Osteoblast (primary cell): ENCODE measurements around the gene P3H3. TPM values are rescaled to one million over a fixed set of nuclear protein-coding genes. Genes with fewer than 3 reads are reported as not detected.

Experiments
- DNase-seq: peaks from one replicate; pipeline ENCODE4 v3.0.0; 2011; ENCODE audit warnings: low spot score, mixed read lengths; ENCODE audit not compliant: insufficient read length; ENCODE audit errors: missing footprints
- H2AFZ ChIP-seq: 2 replicates; pipeline ENCODE4 v1.6.0; 2011; ENCODE audit warnings: mild to moderate bottlenecking, low read length
- H3K27ac ChIP-seq: 2 replicates; pipeline ENCODE4 v1.5.1; 2011; ENCODE audit warnings: mild to moderate bottlenecking, low read depth, low read length, moderate library complexity
- H3K27me3 ChIP-seq: 2 replicates; pipeline ENCODE4 v1.6.0; 2012; ENCODE audit warnings: mild to moderate bottlenecking, control low read depth, inconsistent platforms, low read length, moderate library complexity; ENCODE audit not compliant: insufficient read depth
- H3K36me3 ChIP-seq: 2 replicates; pipeline ENCODE4 v1.5.1; 2011; ENCODE audit warnings: mild to moderate bottlenecking, low read length, control low read depth, moderate library complexity; ENCODE audit not compliant: insufficient read depth
- H3K4me1 ChIP-seq: 2 replicates; pipeline ENCODE4 v1.5.1; 2011; ENCODE audit warnings: mild to moderate bottlenecking, low read length, control low read depth, moderate library complexity; ENCODE audit not compliant: insufficient read depth
- H3K4me2 ChIP-seq: 2 replicates; pipeline ENCODE4 v1.6.0; 2011; ENCODE audit warnings: mild to moderate bottlenecking, low read length; ENCODE audit not compliant: insufficient read depth
- H3K4me3 ChIP-seq: fragments of 200-600 bp; sonication (generic); 3 replicates; pipeline ENCODE4 v1.5.1; 2012; ENCODE audit warnings: mild to moderate bottlenecking, low read length, inconsistent platforms; ENCODE audit not compliant: insufficient read depth
- H3K79me2 ChIP-seq: 2 replicates; pipeline ENCODE4 v1.6.0; 2012; ENCODE audit warnings: mild to moderate bottlenecking, low read length, control low read depth, inconsistent platforms; ENCODE audit not compliant: insufficient read depth
- H3K9me3 ChIP-seq: 2 replicates; pipeline ENCODE4 v1.5.1; 2011; ENCODE audit warnings: low read depth, low read length, control low read depth
- H4K20me1 ChIP-seq: 2 replicates; pipeline ENCODE4 v1.6.0; 2012; ENCODE audit warnings: mild to moderate bottlenecking, low read length, control low read depth; ENCODE audit not compliant: insufficient read depth
- CTCF ChIP-seq: IDR thresholded peaks from 2 replicates; pipeline ENCODE4 v1.5.1; 2011; ENCODE audit warnings: mild to moderate bottlenecking, low read depth, low read length, moderate library complexity; ENCODE audit errors: extremely low read depth
- total RNA-seq: library from RNA; depleted of rRNA; stranded (reverse); fragments of >200 nt; gene quantifications from 2 replicates; pipeline ENCODE4 v1.2.3, GENCODE V29; 2012

The P3H3 gene
- total RNA-seq, 1 donor: 130 TPM

- H3K79me2 ChIP-seq: peaks cover 46% of the 10 kb centered on the region
- no peak for TF ChIP-seq CTCF
- no peak for DNase-seq
- H3K27me3 ChIP-seq: no peaks in the 10 kb centered on the region
- H3K36me3 ChIP-seq: peaks cover 56% of the 10 kb centered on the region
- no peak overlapping the region for H3K4me3 ChIP-seq
- peak overlapping the region; percentile 99 for H3K4me2 ChIP-seq
- peaks cover 26% of the 10 kb centered on the region for H3K4me1 ChIP-seq
- no peaks in the 10 kb centered on the region for H3K9me3 ChIP-seq
- no peak overlapping the region for H2AFZ ChIP-seq
- no peak overlapping the region for H3K27ac ChIP-seq
- H4K20me1 ChIP-seq: peaks cover 3% of the 10 kb centered on the region
Measured at GRCh38 chr12:6849427-6849826, 21.2 kb downstream of the P3H3 start.

GRCh38 chr12:6849976-6850560 is 21.9 kb downstream of the P3H3 start:
- H3K36me3 ChIP-seq: peaks cover 52% of the 10 kb centered on the region
- H3K27ac ChIP-seq: peak overlapping the region; percentile 90
- no peaks in the 10 kb centered on the region for H3K9me3 ChIP-seq
- peaks cover 52% of the 10 kb centered on the region for H3K79me2 ChIP-seq
- no peak overlapping the region for H2AFZ ChIP-seq
- peak overlapping the region; percentile 99 for H3K4me2 ChIP-seq
- H3K4me1 ChIP-seq: peaks cover 26% of the 10 kb centered on the region
- peak overlapping the region; percentile 84 for H3K4me3 ChIP-seq
- H4K20me1 ChIP-seq: peaks cover 3% of the 10 kb centered on the region
- no peak for TF ChIP-seq CTCF
- peak; percentile 50 for DNase-seq
- no peaks in the 10 kb centered on the region for H3K27me3 ChIP-seq

GRCh38 chr12:6850796-6851152 is 22.6 kb downstream of the P3H3 start:
- Histone ChIP-seq H2AFZ (no peak overlapping the region), H4K20me1 (peaks cover 3% of the 10 kb centered on the region), H3K36me3 (peaks cover 52% of the 10 kb centered on the region), H3K79me2 (peaks cover 59% of the 10 kb centered on the region), H3K9me3 (no peaks in the 10 kb centered on the region), H3K27me3 (no peaks in the 10 kb centered on the region), H3K27ac (peak overlapping the region; percentile 90), H3K4me2 (peak overlapping the region; percentile 99), H3K4me3 (peak overlapping the region; percentile 84), H3K4me1 (peaks cover 26% of the 10 kb centered on the region)
- TF ChIP-seq CTCF: no peak
- DNase-seq: peak; percentile 66

GRCh38 chr12:6851153-6851920 is 23.1 kb downstream of the P3H3 start, which contains the start of gene CDCA3:
Gene CDCA3, minus strand, starts transcription at chr12:6851286. Its CDS starts 334 bp downstream, at chr12:6850952.
- H3K36me3 ChIP-seq: peaks cover 50% of the 10 kb centered on the region
- no peaks in the 10 kb centered on the region for H3K9me3 ChIP-seq
- H3K4me2 ChIP-seq: peak within 1 kb of the TSS; percentile 99
- peak within 1 kb of the TSS; percentile 95 for H2AFZ ChIP-seq
- peak within 1 kb of the TSS; percentile 84 for H3K4me3 ChIP-seq
- TF ChIP-seq CTCF: no peak
- peaks cover 26% of the 10 kb centered on the region for H3K4me1 ChIP-seq
- no peaks in the 10 kb centered on the region for H3K27me3 ChIP-seq
- DNase-seq: peak; percentile 100
- H3K79me2 ChIP-seq: peaks cover 64% of the 10 kb centered on the region
- H3K27ac ChIP-seq: peak within 1 kb of the TSS; percentile 90
- H4K20me1 ChIP-seq: peaks cover 3% of the 10 kb centered on the region
